Aorta (tissue), 5 donors: ENCODE results near the gene ATXN7L2. TPM values are rescaled to one million over a fixed set of nuclear protein-coding genes. Genes with fewer than 3 reads are reported as not detected.

Source experiments
- ATAC-seq: fragments of 200-7000 bp; cut with Tn5 transposase; one replicate; pipeline ENCODE4 v1.9.1; 2022; ENCODE audit warnings: moderate library complexity; ENCODE audit not compliant: low FRiP score
- DNase-seq, 2 donors: peaks; one replicate each; pipeline ENCODE4 v3.0.0-alpha.2; 2020
- H3K27ac ChIP-seq, 2 donors: one replicate each; pipeline ENCODE4 v1.5.1; 2013; ENCODE audit warnings: low read length in 2 of 2, mild to moderate bottlenecking in 2 of 2, moderate library complexity in 2 of 2, control low read depth in 1 of 2, inconsistent platforms in 1 of 2, low read depth in 1 of 2
- H3K27me3 ChIP-seq, 2 donors: one replicate each; pipeline ENCODE4 v1.6.1; 2013; ENCODE audit warnings: control low read depth in 1 of 2, low read length in 1 of 2, mild to moderate bottlenecking in 1 of 2, moderate library complexity in 1 of 2; ENCODE audit not compliant: insufficient read depth in 2 of 2, control insufficient read depth in 1 of 2
- H3K36me3 ChIP-seq, 2 donors: one replicate each; pipeline ENCODE4 v1.6.1; 2013; ENCODE audit warnings: control low read depth in 1 of 2, low read length in 1 of 2, mild to moderate bottlenecking in 1 of 2; ENCODE audit not compliant: insufficient read depth in 2 of 2, control insufficient read depth in 1 of 2
- H3K4me1 ChIP-seq, 2 donors: one replicate each; pipeline ENCODE4 v1.6.1; 2013; ENCODE audit warnings: low read length in 2 of 2, control low read depth in 1 of 2, mild to moderate bottlenecking in 1 of 2, moderate library complexity in 1 of 2; ENCODE audit not compliant: insufficient read depth in 2 of 2, control insufficient read depth in 1 of 2
- H3K4me3 ChIP-seq, 2 donors: one replicate each; pipeline ENCODE4 v1.5.1; 2013; ENCODE audit warnings: low read length in 2 of 2, control low read depth in 1 of 2, mild to moderate bottlenecking in 1 of 2
- H3K9me3 ChIP-seq: one replicate; pipeline ENCODE4 v1.6.1; 2013; ENCODE audit warnings: mild to moderate bottlenecking, low read length; ENCODE audit not compliant: control insufficient read depth
- WGBS, 2 donors: extraction: QIAGEN DNeasy Blood & Tissue Kit; methylation state at CpG; one replicate each; pipeline ENCODE4 v1.1.7; 2013; 5-methylcytosine and 5-hydroxymethylcytosine counted together
- intact Hi-C, 2 donors: fragments of 100-400 bp; cut with DNase I; formaldehyde crosslinking; loops; one replicate each; pipeline versions ENCODE4 v1.14.2 to v1.15.0; 2022
- polyA plus RNA-seq, 2 donors: library from polyadenylated mRNA; stranded (reverse); fragments of 200-250 nt; gene quantifications; one replicate each; pipeline ENCODE4 v1.2.3, GENCODE V29; 2013
- total RNA-seq, 2 donors: library from RNA; stranded (reverse); fragmentation: NEBNext Ultra II Directional; extraction: Animal tissue kit (Norgen Biotek cat#: 25700); gene quantifications; one replicate each; pipeline ENCODE4 v1.2.1, GENCODE V29; 2021
- donor health status: healthy with polysubstance abuse.
- donor health status: Bipolar disorder and iron deficiency.
- donor health status: DM: no; HTN: no; CAD: no.
- donor health status: DM: no; HTN: no; CAD: no.
- donor health status: DM: yes; HTN: yes; CAD: no.

Gene ATXN7L2
- total and polyA plus RNA-seq, 4 donors, result 0.63 to 12.5 (median 4.0) TPM

- Histone ChIP-seq H3K4me1 (no peaks in the 10 kb centered on the region), H3K27me3 (no peaks in the 10 kb centered on the region), H3K4me3 (no peak overlapping the region), H3K27ac (no peak overlapping the region), H3K36me3 (no peaks in the 10 kb centered on the region), H3K9me3 (no peaks in the 10 kb centered on the region)
- WGBS, 2 donors, result 85 to 89% methylated on average over 11 of the region's 11 CpGs
- intact Hi-C loops, result loop anchor here (2.0 kb wide), 1 partner anchor 43 kb away; no protein-coding TSS in a partner anchor
- peak in 1 of 2 donors; percentile 79 for DNase-seq
- ATAC-seq, result peak; percentile 47
Measured at GRCh38 chr1:109490029-109490933, 6.6 kb downstream of the ATXN7L2 start.

- Histone ChIP-seq H3K27me3 (no peaks in the 10 kb centered on the region), H3K4me1 (no peaks in the 10 kb centered on the region), H3K36me3 (peaks cover 0 to 2% of the 10 kb centered on the region in 2 donors), H3K4me3 (no peak overlapping the region), H3K27ac (no peak overlapping the region), H3K9me3 (no peaks in the 10 kb centered on the region)
- ATAC-seq, result no peak
- WGBS, 2 donors, result 86% methylated on average over 11 of the region's 11 CpGs
- intact Hi-C loops, result loop anchor here (2.0 kb wide), 1 partner anchor 42 kb away; no protein-coding TSS in a partner anchor
- no peak for DNase-seq
Measured at GRCh38 chr1:109490934-109491302, 7.2 kb downstream of the ATXN7L2 start.

GRCh38 chr1:109491372-109491771, 7.7 kb downstream of the ATXN7L2 start:
- H3K4me3 ChIP-seq, result no peak overlapping the region
- WGBS, 2 donors, result 92 to 98% methylated on average over 8 of the region's 8 CpGs
- no peaks in the 10 kb centered on the region for H3K9me3 ChIP-seq
- intact Hi-C loops, result loop anchor here (2.0 kb wide), 1 partner anchor 41 kb away; no protein-coding TSS in a partner anchor
- H3K27me3 ChIP-seq, result no peaks in the 10 kb centered on the region
- no peak for DNase-seq
- H3K36me3 ChIP-seq, result peaks cover 0 to 4% of the 10 kb centered on the region in 2 donors
- no peaks in the 10 kb centered on the region for H3K4me1 ChIP-seq
- no peak overlapping the region for H3K27ac ChIP-seq
- no peak for ATAC-seq

- no peaks in the 10 kb centered on the region for H3K27me3 ChIP-seq
- H3K9me3 ChIP-seq, result no peaks in the 10 kb centered on the region
- no peak for DNase-seq
- intact Hi-C loops, result no loop called here
- no peaks in the 10 kb centered on the region for H3K4me1 ChIP-seq
- no peak for ATAC-seq
- WGBS, 2 donors, result 58 to 59% methylated on average over 4 of the region's 4 CpGs
- H3K4me3 ChIP-seq, result no peak overlapping the region
- H3K27ac ChIP-seq, result no peak overlapping the region
- peaks cover 0 to 4% of the 10 kb centered on the region in 2 donors for H3K36me3 ChIP-seq
Measured at GRCh38 chr1:109492779-109493178, 9.1 kb downstream of the ATXN7L2 start.

GRCh38 chr1:109493227-109493626, 9.5 kb downstream of the ATXN7L2 start:
- H3K4me3 ChIP-seq, result no peak overlapping the region
- no peaks in the 10 kb centered on the region for H3K27me3 ChIP-seq
- no peak for DNase-seq
- ATAC-seq, result no peak
- 57% methylated on average over 4 of the region's 4 CpGs for WGBS, 2 donors
- intact Hi-C loops, result no loop called here
- H3K4me1 ChIP-seq, result no peaks in the 10 kb centered on the region
- H3K36me3 ChIP-seq, result peaks cover 0 to 4% of the 10 kb centered on the region in 2 donors
- no peaks in the 10 kb centered on the region for H3K9me3 ChIP-seq
- peak overlapping the region; percentile 23 to 46 for H3K27ac ChIP-seq

- peak; percentile 96 for ATAC-seq
- WGBS, 2 donors, result 0% methylated on average over 42 to 44 of the region's 44 CpGs
- H3K9me3 ChIP-seq, result no peaks in the 10 kb centered on the region
- peak within 1 kb of the TSS; percentile 23 to 46 for H3K27ac ChIP-seq
- intact Hi-C loops, result no loop called here
- H3K4me1 ChIP-seq, result no peaks in the 10 kb centered on the region
- H3K36me3 ChIP-seq, result peaks cover 0 to 4% of the 10 kb centered on the region in 2 donors
- no peaks in the 10 kb centered on the region for H3K27me3 ChIP-seq
- DNase-seq, result peak; percentile 93 to 96
- H3K4me3 ChIP-seq, result peak within 1 kb of the TSS; percentile 20 to 67
Measured at GRCh38 chr1:109493805-109494539, 10.3 kb downstream of the ATXN7L2 start, which contains the start of gene CYB561D1. CYB561D1 (plus strand) TSS chr1:109494094; CDS start chr1:109494140, 46 bp downstream.

- WGBS, 2 donors, result 89 to 92% methylated on average over 7 of the region's 7 CpGs
- intact Hi-C loops, result no loop called here
- Histone ChIP-seq H3K27ac (no peak overlapping the region), H3K4me3 (no peak overlapping the region), H3K9me3 (no peaks in the 10 kb centered on the region), H3K36me3 (peaks cover 0 to 4% of the 10 kb centered on the region in 2 donors), H3K4me1 (peaks cover 0 to 2% of the 10 kb centered on the region in 2 donors), H3K27me3 (no peaks in the 10 kb centered on the region)
- ATAC-seq (no peak), DNase-seq (no peak)
Measured at GRCh38 chr1:109495738-109496137, 12.0 kb downstream of the ATXN7L2 start.

- Histone ChIP-seq H3K36me3 (peaks cover 0 to 4% of the 10 kb centered on the region in 2 donors), H3K27ac (no peak overlapping the region), H3K27me3 (no peaks in the 10 kb centered on the region), H3K9me3 (no peaks in the 10 kb centered on the region), H3K4me1 (peaks cover 0 to 3% of the 10 kb centered on the region in 2 donors), H3K4me3 (no peak overlapping the region)
- DNase-seq, result no peak
- intact Hi-C loops, result loop anchor here in 1 of 2 donors (2.0 kb wide), 1 partner anchor 35 kb away; no protein-coding TSS in a partner anchor
- no peak for ATAC-seq
- WGBS, 2 donors, result 61 to 63% methylated on average over 9 of the region's 9 CpGs
Measured at GRCh38 chr1:109497449-109498160, 13.9 kb downstream of the ATXN7L2 start.
